ENCODE data around the gene CPE. TPM values are rescaled to one million over a fixed set of nuclear protein-coding genes. Genes with fewer than 3 reads are reported as not detected.

Gene CPE
- total and polyA plus RNA-seq, 2 of the 4 experiments (the other 2 are of a cell fraction) = 3.6 to 13.5 TPM

DNA sequence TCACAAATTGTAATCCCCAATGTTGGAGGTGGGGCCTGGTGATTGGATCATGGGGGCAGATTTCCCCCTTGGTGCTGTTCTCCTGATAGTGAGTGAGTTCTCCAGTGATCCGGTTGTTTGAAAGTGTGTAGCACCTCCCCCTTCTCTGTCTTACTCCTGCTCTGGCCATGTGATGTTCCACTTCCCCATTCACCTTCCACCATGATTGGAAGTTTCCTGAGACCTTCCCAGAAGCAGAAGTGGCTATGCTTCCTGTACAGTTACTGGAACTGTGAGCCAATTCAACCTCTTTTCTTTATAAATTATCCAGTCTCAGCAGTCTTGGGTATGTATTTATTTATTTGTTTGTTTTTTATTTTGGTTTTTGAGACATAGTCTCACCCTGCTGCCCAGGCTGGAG, 143.2 kb downstream of the CPE start:
- no peaks in the 10 kb centered on the region for H3K79me1 ChIP-seq (ENCODE audit: low read depth in 1 of 2, low read length in 2 of 2)
- no peak overlapping the region for H3K56ac ChIP-seq (ENCODE audit: extremely low read depth, insufficient read depth, low read length)
- no peak overlapping the region for H3K4me2 ChIP-seq (ENCODE audit: low read depth, low read length)
- no peak for DNase-seq
- H4K20me1 ChIP-seq (ENCODE audit: insufficient read depth, low read length) = no peaks in the 10 kb centered on the region
- intact Hi-C loops (cut with micrococcal nuclease) = no loop called here
- no peak overlapping the region for H3K27ac ChIP-seq (ENCODE audit: insufficient read depth, low read length)
- H3K9me1 ChIP-seq (ENCODE audit: insufficient read depth, low read length) = no peaks in the 10 kb centered on the region
- H3K23ac ChIP-seq (ENCODE audit: low read depth, low read length) = no peak overlapping the region
- BruUV-seq (replicated peaks) = no TSS peak
- H3K14ac ChIP-seq (replicated peaks; ENCODE audit: low read depth, low read length) = no peak overlapping the region
- H3K9ac ChIP-seq (ENCODE audit: low read depth, low read length) = no peak overlapping the region
- in situ Hi-C loops (cut with MboI; ENCODE audit: low sequenced_read_pairs) = no loop called here
- dilution Hi-C loops (cut with HindIII; ENCODE audit: low sequenced_read_pairs, unreplicated experiment) = no loop called here
- TF ChIP-seq, protein P1, sequence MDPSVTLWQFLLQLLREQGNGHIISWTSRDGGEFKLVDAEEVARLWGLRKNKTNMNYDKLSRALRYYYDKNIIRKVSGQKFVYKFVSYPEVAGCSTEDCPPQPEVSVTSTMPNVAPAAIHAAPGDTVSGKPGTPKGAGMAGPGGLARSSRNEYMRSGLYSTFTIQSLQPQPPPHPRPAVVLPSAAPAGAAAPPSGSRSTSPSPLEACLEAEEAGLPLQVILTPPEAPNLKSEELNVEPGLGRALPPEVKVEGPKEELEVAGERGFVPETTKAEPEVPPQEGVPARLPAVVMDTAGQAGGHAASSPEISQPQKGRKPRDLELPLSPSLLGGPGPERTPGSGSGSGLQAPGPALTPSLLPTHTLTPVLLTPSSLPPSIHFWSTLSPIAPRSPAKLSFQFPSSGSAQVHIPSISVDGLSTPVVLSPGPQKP (IDR thresholded peaks at IDR 0.05; ENCODE audit: borderline replicate concordance, low read depth, low read length) = no peak
- TF ChIP-seq BHLHE40 (IDR thresholded peaks at IDR 0.05; ENCODE audit: low read depth, low read length) = no peak
- no peak overlapping the region for H3K18ac ChIP-seq (ENCODE audit: low read depth, low read length)
- no peak overlapping the region for H2BK120ac ChIP-seq (ENCODE audit: low read depth, low read length)
- H4K5ac ChIP-seq (ENCODE audit: low read depth, low read length) = no peak overlapping the region
- H4K8ac ChIP-seq (ENCODE audit: low read depth in 2 of 2, low read length in 2 of 2) = no peak overlapping the region
- H3K27me3 ChIP-seq (ENCODE audit: control insufficient read depth, insufficient read depth, low read length) = no peaks in the 10 kb centered on the region
- no peaks in the 10 kb centered on the region for H3K9me3 ChIP-seq (ENCODE audit: control insufficient read depth, insufficient read depth, low read length)
- no peaks in the 10 kb centered on the region for H3K4me1 ChIP-seq (ENCODE audit: control insufficient read depth, insufficient read depth, low read length)
- no peak overlapping the region for H3K4me3 ChIP-seq (ENCODE audit: insufficient read depth, low read depth, low read length)
- H2BK20ac ChIP-seq (ENCODE audit: low read depth, low read length) = no peak overlapping the region
- no peak overlapping the region for H2AFZ ChIP-seq (replicated peaks; ENCODE audit: low read length, poor library complexity)
- POLR2A ChIA-PET (ENCODE audit: unreplicated experiment) = no interaction called here
- H3K4ac ChIP-seq (ENCODE audit: low read depth, low read length) = no peak overlapping the region
- no peak overlapping the region for H2AK9ac ChIP-seq (replicated peaks; ENCODE audit: low read depth, low read length, poor library complexity)
- no peak overlapping the region for H4K91ac ChIP-seq (ENCODE audit: insufficient read depth, low read depth, low read length)
- no CpG with 5 or more reads among the region's 1 CpG for WGBS, 2 experiments (ENCODE audit: extremely low coverage in 2 of 2, insufficient read length in 1 of 2)
- H2BK5ac ChIP-seq (ENCODE audit: low read depth, low read length, poor library complexity, severe bottlenecking) = no peak overlapping the region
- H2AK5ac ChIP-seq (ENCODE audit: low read depth, low read length) = no peak overlapping the region
- no peak overlapping the region for H2BK15ac ChIP-seq (ENCODE audit: low read depth, low read length)
- ATAC-seq (ENCODE audit: low read depth) = no peak
- H3K36me3 ChIP-seq (ENCODE audit: control insufficient read depth, insufficient read depth, low read length) = no peaks in the 10 kb centered on the region
- CTCF ChIA-PET = no interaction called here
